HL-60 (cell line): Measurements from ENCODE around the gene PITPNC1.

ENCODE experiments used
- DNase-seq, 2 experiments: peaks; one replicate each; pipeline ENCODE4 v3.0.0-alpha.2; 2010 to 2020; ENCODE audit warnings: low read depth in 1 of 2, low spot score in 1 of 2
- H3K27ac ChIP-seq: fragments of 250-450 bp; sonication (Bioruptor Pico); replicated peaks from 2 replicates; pipeline ENCODE4 v1.5.1; 2020; ENCODE audit warnings: mild to moderate bottlenecking, moderate library complexity
- H3K27me3 ChIP-seq: fragments of 250-450 bp; sonication (Bioruptor Pico); 2 replicates; pipeline ENCODE4 v1.5.1; 2021; ENCODE audit warnings: mild to moderate bottlenecking, moderate library complexity; ENCODE audit not compliant: insufficient read depth, poor library complexity, severe bottlenecking
- H3K4me3 ChIP-seq: replicated peaks from 2 replicates; pipeline ENCODE4 v1.5.1; 2011; ENCODE audit warnings: mild to moderate bottlenecking, control low read depth, low read length; ENCODE audit not compliant: insufficient read depth
- GABPA ChIP-seq: IDR thresholded peaks from 2 replicates; pipeline ENCODE4 v1.6.1; 2012; ENCODE audit warnings: low read depth
- POLR2AphosphoS5 ChIP-seq: IDR thresholded peaks from 2 replicates; pipeline ENCODE4 v1.6.1; 2012; ENCODE audit warnings: low read depth
- SPI1 ChIP-seq: IDR thresholded peaks from 2 replicates; pipeline ENCODE4 v1.6.1; 2012; ENCODE audit warnings: low read depth, mild to moderate bottlenecking, borderline replicate concordance
- TF ChIP-seq, protein P1 (sequence below): IDR thresholded peaks from one replicate; pipeline ENCODE4 v1.5.1; 2011; ENCODE audit warnings: low read length, control low read depth, inconsistent platforms; ENCODE audit not compliant: insufficient read depth
- TF ChIP-seq, protein P2 (sequence below): IDR thresholded peaks from 2 replicates; pipeline ENCODE4 v1.6.1; 2012; ENCODE audit warnings: low read depth; ENCODE audit not compliant: insufficient replicate concordance

Gene PITPNC1

DNA sequence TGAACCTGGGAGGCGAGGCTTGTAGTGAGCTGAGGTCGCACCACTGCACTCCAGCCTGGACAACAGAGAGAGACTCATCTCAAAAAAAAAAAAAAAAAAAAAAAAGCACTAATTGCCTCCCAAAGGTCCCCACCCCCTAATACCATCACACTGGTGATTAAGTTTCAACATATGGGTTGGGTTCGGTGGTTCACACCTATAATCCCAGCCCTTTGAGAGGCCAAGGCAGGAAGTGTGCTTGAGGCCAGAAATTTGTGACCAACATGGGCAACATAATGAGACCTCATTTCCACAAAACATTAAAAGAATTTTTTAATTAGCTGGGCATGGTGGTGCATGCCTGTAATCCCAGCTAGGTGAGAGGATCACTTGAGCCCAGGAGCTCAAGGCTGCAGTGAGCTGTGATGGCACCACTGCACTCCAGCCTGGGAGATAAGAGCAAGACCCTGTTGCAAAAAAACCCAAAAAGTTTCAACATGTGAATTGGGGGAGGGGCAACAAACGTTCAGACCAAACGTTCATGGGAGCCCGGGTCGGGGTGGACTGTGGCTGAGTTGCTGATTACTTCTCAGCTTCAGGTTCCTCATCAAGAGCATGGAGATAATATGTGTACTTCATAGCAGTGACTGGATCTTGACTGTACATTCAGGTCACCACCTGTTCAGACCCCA lies 278.5 kb downstream of the PITPNC1 start:
- H3K4me3 ChIP-seq: no peak overlapping the region
- no peak for TF ChIP-seq SPI1
- TF ChIP-seq, protein P1, sequence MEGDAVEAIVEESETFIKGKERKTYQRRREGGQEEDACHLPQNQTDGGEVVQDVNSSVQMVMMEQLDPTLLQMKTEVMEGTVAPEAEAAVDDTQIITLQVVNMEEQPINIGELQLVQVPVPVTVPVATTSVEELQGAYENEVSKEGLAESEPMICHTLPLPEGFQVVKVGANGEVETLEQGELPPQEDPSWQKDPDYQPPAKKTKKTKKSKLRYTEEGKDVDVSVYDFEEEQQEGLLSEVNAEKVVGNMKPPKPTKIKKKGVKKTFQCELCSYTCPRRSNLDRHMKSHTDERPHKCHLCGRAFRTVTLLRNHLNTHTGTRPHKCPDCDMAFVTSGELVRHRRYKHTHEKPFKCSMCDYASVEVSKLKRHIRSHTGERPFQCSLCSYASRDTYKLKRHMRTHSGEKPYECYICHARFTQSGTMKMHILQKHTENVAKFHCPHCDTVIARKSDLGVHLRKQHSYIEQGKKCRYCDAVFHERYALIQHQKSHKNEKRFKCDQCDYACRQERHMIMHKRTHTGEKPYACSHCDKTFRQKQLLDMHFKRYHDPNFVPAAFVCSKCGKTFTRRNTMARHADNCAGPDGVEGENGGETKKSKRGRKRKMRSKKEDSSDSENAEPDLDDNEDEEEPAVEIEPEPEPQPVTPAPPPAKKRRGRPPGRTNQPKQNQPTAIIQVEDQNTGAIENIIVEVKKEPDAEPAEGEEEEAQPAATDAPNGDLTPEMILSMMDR: no peak
- TF ChIP-seq, protein P2, sequence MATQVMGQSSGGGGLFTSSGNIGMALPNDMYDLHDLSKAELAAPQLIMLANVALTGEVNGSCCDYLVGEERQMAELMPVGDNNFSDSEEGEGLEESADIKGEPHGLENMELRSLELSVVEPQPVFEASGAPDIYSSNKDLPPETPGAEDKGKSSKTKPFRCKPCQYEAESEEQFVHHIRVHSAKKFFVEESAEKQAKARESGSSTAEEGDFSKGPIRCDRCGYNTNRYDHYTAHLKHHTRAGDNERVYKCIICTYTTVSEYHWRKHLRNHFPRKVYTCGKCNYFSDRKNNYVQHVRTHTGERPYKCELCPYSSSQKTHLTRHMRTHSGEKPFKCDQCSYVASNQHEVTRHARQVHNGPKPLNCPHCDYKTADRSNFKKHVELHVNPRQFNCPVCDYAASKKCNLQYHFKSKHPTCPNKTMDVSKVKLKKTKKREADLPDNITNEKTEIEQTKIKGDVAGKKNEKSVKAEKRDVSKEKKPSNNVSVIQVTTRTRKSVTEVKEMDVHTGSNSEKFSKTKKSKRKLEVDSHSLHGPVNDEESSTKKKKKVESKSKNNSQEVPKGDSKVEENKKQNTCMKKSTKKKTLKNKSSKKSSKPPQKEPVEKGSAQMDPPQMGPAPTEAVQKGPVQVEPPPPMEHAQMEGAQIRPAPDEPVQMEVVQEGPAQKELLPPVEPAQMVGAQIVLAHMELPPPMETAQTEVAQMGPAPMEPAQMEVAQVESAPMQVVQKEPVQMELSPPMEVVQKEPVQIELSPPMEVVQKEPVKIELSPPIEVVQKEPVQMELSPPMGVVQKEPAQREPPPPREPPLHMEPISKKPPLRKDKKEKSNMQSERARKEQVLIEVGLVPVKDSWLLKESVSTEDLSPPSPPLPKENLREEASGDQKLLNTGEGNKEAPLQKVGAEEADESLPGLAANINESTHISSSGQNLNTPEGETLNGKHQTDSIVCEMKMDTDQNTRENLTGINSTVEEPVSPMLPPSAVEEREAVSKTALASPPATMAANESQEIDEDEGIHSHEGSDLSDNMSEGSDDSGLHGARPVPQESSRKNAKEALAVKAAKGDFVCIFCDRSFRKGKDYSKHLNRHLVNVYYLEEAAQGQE: no peak
- no peak for TF ChIP-seq GABPA
- no peaks in the 10 kb centered on the region for H3K27me3 ChIP-seq
- no peak overlapping the region for H3K27ac ChIP-seq
- DNase-seq: peak; percentile 24 to 70

- Histone ChIP-seq H3K27ac (no peak overlapping the region), H3K4me3 (no peak overlapping the region), H3K27me3 (no peaks in the 10 kb centered on the region)
- DNase-seq: no peak
- no peak for TF ChIP-seq SPI1
- TF ChIP-seq, protein P2: no peak
- TF ChIP-seq, protein P1: no peak
- TF ChIP-seq GABPA: no peak
These were observed 279.6 kb downstream of the PITPNC1 start for GRCh38 chr17:67656494-67657203.

- DNase-seq: no peak
- Histone ChIP-seq H3K4me3 (no peak overlapping the region), H3K27ac (no peak overlapping the region), H3K27me3 (no peaks in the 10 kb centered on the region)
- no peak for TF ChIP-seq SPI1
- TF ChIP-seq, protein P1: no peak
- TF ChIP-seq GABPA: no peak
- TF ChIP-seq, protein P2: no peak
- TF ChIP-seq POLR2AphosphoS5: no peak
These were observed 280.5 kb downstream of the PITPNC1 start for GRCh38 chr17:67657596-67657995.
